CD4-positive, alpha-beta T cell treated with Interleukin-1 beta for 1 hour (primary cell): ENCODE results near the gene KRTAP5-8.
"Not testable (repeated sequence)": the region's sequence is repeated elsewhere in the genome, so short reads cannot be mapped to it uniquely, and the experiment has no call there.

Experiments
- DNase-seq, 2 donors: peaks; one replicate each; pipeline ENCODE4 v3.0.0-alpha.2; 2020 to 2022

The KRTAP5-8 gene

GRCh38 chr11:71537977-71538665 is at the start of gene KRTAP5-8:
Gene KRTAP5-8 (plus strand): TSS chr11:71538025. CDS start chr11:71538056, 31 bp downstream.
- not testable (repeated sequence) for DNase-seq

DNA sequence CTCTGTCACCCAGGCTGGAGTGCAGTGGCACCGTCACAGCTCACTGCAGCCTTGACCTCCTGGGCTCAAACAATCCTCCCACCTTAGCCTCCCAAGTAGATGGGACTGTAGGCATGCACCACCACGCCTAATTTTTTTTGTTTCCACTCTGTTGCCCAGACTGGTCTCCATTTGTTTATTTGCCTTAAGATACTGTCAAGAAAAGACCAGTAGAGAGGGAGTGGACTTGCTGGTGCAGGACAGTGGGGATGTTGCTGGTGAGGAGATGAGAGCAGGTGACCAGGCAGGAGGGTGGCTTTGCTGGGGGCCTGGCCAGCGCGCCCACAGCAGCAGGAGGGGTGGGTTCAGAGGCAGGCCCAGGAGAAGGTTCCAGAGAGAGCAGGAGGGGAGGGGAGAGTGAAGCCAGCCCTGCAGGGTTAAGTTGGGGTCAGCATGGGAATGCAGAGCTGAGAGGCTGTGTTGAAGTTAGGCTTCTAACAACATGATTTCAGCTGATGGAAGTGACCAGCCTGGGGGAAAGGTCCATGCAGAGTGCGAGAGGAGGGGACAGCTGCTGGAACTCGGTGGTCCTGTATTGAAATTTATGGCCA is 49.0 kb upstream of the KRTAP5-8 start:
- DNase-seq: no peak

DNA sequence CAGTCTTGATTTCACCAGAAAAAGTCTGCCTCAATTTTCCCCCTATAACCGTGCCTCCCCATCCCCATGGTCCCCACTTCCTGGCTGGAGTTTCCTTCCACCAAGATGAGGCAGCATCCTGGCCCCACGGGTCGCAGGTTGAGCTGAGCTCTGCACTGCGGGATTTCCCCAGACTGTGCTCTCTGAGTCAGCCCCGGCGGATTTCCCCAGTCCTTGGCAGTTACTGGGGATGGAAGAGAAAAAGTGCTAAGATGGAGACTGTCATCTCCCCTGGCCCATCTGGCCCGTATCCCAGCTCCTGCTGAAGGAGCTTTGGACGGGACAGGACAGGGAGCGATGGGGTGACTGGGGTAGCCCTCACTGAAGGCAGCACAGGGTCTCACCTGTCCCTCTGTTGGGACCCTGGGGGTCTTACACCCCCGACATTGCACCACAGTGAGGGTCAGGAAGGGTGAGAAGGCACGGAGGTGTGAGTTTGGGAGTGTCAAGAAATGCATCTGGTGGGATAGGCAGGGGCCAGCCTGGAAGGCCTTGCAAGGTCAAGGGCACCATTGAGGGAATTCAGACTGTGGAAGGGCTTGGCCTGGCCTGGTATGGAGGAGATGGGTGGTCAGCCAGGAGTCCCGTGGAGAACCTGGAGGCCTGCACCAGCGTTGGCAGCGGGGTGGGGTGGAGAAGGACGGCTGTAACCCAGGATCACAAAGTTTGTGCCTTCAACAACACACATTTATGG is 48.3 kb upstream of the KRTAP5-8 start:
- DNase-seq: no peak

DNA sequence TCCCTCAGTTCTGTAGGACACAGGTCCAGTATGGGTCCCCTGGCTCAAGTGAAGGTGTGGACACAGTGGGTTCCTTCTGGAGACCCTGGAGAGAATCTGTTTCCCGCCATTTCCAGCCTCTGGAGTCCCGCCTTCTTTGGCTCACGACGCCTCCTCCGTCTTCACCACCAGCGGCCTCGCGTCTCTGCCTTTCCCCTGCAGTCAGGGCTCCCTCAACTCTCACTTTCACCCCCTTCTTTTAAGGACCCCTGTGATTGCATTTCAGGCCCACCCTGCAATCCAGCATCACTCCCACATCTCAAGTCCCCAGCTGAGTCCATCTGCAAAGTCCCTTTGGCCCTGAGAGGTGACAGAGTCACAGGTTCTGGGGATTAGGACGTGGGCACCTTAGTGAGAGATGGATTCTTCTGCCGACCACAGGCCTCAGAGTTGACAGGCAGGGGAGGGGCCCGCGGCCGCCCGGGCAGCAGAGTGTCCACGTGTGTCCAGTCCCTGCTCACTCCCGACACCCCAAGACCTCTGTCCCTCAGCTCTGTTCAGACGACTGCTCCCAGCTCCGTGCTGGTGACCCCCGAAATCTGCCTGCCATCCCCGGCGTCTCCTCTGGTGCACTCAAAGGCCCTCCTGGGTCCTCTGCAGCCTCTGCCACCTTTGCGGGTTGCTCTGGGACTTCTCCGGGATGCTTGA is 47.6 kb upstream of the KRTAP5-8 start:
- DNase-seq: no peak

- DNase-seq: no peak
Measured at GRCh38 chr11:71490731-71491390, 47.0 kb upstream of the KRTAP5-8 start.

DNA sequence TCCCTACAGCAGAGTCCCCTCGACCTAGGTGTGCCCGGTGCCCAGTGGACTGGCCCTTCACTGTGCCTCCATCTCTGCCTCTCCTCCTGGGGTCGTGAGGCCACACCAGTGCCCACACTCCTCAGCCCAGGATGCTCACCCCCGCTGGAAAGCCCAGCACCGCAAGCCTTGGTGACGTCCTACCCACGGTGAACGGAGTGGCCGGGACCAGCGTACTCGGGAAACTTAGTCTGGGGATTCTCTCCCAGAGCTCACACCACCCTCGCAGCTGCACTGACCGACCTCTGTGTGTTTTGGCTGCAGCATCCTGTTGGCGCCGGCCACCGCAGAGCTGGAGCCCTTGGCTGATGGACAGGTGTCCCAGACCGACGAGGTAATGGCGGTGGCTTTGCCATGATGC is 46.3 kb upstream of the KRTAP5-8 start:
- DNase-seq: no peak

GRCh38 chr11:71491940-71492339 is 45.9 kb upstream of the KRTAP5-8 start:
- DNase-seq: no peak

GRCh38 chr11:71495286-71496230 is 42.3 kb upstream of the KRTAP5-8 start:
- DNase-seq: no peak

GRCh38 chr11:71496421-71496820 is 41.4 kb upstream of the KRTAP5-8 start:
- no peak for DNase-seq

DNA sequence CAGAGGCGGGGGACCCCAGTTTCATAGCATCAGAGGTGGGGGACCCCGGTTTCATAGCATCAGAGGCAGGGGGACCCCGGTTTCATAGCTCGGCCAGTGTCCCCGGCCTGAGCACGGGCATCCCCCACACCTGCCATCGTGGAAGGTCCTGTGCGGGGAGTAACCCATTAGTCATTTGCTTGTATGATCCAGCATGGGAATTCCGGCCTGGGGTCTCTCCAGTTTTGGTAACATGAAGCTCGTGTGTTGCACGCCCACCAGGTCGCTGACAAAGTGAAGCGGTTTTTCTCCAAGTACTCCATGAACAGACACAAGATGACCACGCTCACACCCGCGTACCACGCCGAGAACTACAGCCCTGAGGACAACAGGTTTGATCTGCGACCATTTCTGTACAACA is 39.7 kb upstream of the KRTAP5-8 start:
- DNase-seq: no peak

- DNase-seq: no peak
Measured at GRCh38 chr11:71499125-71499524, 38.7 kb upstream of the KRTAP5-8 start.

- no peak for DNase-seq
Measured at GRCh38 chr11:71499546-71499945, 38.3 kb upstream of the KRTAP5-8 start.

DNA sequence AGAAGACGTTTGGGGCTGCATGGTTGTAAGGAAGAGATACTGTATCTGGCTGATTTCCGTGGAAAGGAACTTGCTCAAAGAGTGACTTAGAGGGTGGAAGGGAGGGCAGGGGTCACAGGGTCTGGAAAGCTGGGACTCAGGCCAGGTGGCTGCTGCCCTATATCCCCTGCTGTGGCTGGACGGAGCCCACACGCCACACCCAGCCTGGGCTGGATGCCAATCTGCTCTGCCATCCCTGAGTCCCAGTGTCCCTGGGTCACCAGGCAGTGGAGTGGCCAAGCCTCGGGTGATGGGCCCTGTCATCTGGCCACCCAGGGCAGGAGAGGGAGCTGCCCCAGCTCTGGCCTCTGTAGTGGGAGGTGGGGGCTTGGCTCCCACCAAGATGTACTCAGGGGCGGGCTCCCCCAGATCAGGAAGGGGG is 37.2 kb upstream of the KRTAP5-8 start:
- no peak for DNase-seq

- no peak for DNase-seq
Measured at GRCh38 chr11:71501071-71501985, 36.5 kb upstream of the KRTAP5-8 start.

DNA sequence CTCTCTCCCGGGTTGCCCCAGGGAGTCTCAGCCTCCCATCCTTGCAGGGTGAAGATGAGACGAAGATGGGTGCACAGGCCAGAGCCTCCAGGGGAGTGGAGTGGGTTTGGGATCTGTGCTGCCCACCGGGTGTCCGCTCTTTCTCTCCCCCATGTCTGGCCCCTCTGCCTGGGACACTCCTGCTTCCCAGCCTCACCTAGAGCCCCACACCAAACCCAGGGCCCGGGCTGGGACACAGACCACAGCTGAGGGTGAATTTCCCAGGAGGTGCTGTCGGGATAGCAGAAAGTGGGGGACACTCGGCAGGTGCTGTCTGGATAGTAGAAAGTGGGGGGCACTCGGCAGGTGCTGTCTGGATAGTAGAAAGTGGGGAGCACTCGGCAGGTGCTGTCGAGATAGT is 35.8 kb upstream of the KRTAP5-8 start:
- no peak for DNase-seq

DNA sequence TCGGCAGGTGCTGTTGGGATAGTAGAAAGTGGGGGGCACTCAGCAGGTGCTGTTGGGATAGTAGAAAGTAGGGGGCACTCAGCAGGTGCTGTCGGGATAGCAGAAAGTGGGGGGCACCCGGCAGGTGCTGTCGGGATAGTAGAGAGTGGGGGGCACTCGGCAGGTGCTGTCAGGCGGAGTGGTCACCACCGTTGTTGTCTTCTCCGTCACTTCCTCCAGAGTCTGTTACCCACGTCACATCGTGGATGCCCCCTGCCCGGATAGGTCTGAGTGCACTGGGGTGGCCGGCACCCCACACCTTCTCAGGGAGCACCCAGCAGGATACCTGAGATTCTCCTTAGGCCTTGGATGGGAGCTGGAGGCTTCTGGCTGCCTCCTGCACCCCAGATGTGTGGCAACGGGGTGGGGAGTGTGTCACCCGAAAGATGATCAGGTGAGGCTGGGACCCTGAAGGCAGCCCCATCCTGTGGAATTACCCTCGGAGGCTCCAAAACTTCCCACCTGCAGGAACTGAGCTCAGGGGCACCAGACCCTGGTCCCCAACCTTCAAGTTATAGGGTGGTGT is 34.9 kb upstream of the KRTAP5-8 start:
- no peak for DNase-seq

GRCh38 chr11:71504531-71504930 is 33.3 kb upstream of the KRTAP5-8 start:
- no peak for DNase-seq

DNA sequence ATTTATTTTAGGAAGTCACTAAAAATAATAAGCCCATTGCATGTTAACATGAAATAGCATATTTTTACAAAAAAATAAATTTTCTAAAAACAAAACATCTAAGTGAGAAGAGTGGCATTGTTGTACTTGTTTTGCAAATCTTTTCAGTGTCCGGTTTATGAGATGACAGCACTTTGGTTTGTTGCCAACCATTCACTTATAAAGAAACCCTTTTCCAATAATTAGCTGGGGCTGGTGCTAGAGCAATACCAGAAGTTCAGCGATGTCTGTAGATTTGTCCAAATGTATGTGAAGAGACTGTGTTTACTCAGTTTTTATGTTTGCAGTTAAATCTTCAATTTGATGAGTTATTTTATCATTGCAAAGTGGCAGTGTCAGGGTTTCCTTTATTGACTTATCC is 32.8 kb upstream of the KRTAP5-8 start:
- no peak for DNase-seq

GRCh38 chr11:71505781-71506180 is 32.0 kb upstream of the KRTAP5-8 start:
- DNase-seq: no peak

- DNase-seq: no peak
Measured at GRCh38 chr11:71507102-71507501, 30.7 kb upstream of the KRTAP5-8 start.
